ENCODE data around the gene PHGDH. TPM values are rescaled to one million over a fixed set of nuclear protein-coding genes. Genes with fewer than 3 reads are reported as not detected.
A peak's percentile ranks its signal among the peaks of the same experiment; 100 is the strongest.

The PHGDH gene
- total and polyA plus RNA-seq, 9 of the 15 experiments (the other 6 are each of a cell fraction or from before 2014, with no cell fraction given): 6.7 to 84.2 (median 36.2) TPM

DNA sequence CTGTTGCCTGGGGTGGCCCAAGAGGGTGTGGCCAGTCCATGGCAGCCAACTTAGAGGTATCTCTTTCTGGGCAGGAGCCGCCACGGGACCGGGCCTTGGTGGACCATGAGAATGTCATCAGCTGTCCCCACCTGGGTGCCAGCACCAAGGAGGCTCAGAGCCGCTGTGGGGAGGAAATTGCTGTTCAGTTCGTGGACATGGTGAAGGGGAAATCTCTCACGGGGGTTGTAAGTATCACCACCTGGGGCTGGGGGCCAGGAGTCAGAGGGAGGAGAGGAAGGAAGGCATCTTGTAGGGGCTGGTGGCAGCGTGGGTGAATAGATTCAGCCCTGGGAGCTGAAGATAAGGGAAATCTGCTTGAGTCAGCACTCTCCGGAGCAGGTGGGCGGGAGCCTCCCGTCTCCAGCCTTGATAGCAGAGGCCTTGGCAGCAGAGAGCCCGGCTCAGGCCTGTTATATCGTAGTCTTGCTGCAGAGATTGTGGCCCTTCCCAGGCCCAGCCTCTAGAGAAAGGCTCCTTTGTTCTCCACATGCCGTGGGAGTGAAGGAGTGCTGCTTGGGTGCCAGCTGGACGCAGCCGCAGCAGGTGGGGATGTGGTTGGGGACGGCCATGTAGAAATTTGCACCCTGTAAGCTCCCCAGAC, 25.4 kb downstream of the PHGDH start (continued):
- TF ChIP-seq ZNF175 (CRISPR knock-in tag; IDR thresholded peaks at IDR 0.05; ENCODE audit: low read depth) (peak; percentile 49; the same call in 1 of the 2 replicates), MAZ (CRISPR knock-in tag; conservative IDR thresholded peaks at IDR 0.05 in 1 of 2, IDR thresholded peaks at IDR 0.05 in 1 of 2) (peak; percentile 81 to 85), CXXC5 (CRISPR knock-in tag; IDR thresholded peaks at IDR 0.05) (peak; percentile 86), HNRNPL (IDR thresholded peaks at IDR 0.05; ENCODE audit: low read depth, low read length) (0 out of 2 replicates have a peak, but pooled peaks have one; percentile 7), ZNF589 (CRISPR knock-in tag; IDR thresholded peaks at IDR 0.05; ENCODE audit: low read depth) (peak; percentile 75; the same call in 1 of the 2 replicates), KDM2B (CRISPR knock-in tag; IDR thresholded peaks at IDR 0.05) (no peak), ZNF507 (tag; conservative IDR thresholded peaks at IDR 0.05) (no peak), SOX6 (IDR thresholded peaks at IDR 0.05) (peak; percentile 94), SMARCA5 (IDR thresholded peaks at IDR 0.05) (0 out of 2 replicates have a peak, but pooled peaks have one; percentile 11), NCOA1 (IDR thresholded peaks at IDR 0.05; ENCODE audit: low read depth) (peak; percentile 78; the same call in 1 of the 2 replicates), MEF2A (IDR thresholded peaks at IDR 0.05; ENCODE audit: control insufficient read depth, low read depth, low read length) (peak; percentile 47; the same call in 1 of the 2 replicates)
- TF ChIP-seq, protein P1, sequence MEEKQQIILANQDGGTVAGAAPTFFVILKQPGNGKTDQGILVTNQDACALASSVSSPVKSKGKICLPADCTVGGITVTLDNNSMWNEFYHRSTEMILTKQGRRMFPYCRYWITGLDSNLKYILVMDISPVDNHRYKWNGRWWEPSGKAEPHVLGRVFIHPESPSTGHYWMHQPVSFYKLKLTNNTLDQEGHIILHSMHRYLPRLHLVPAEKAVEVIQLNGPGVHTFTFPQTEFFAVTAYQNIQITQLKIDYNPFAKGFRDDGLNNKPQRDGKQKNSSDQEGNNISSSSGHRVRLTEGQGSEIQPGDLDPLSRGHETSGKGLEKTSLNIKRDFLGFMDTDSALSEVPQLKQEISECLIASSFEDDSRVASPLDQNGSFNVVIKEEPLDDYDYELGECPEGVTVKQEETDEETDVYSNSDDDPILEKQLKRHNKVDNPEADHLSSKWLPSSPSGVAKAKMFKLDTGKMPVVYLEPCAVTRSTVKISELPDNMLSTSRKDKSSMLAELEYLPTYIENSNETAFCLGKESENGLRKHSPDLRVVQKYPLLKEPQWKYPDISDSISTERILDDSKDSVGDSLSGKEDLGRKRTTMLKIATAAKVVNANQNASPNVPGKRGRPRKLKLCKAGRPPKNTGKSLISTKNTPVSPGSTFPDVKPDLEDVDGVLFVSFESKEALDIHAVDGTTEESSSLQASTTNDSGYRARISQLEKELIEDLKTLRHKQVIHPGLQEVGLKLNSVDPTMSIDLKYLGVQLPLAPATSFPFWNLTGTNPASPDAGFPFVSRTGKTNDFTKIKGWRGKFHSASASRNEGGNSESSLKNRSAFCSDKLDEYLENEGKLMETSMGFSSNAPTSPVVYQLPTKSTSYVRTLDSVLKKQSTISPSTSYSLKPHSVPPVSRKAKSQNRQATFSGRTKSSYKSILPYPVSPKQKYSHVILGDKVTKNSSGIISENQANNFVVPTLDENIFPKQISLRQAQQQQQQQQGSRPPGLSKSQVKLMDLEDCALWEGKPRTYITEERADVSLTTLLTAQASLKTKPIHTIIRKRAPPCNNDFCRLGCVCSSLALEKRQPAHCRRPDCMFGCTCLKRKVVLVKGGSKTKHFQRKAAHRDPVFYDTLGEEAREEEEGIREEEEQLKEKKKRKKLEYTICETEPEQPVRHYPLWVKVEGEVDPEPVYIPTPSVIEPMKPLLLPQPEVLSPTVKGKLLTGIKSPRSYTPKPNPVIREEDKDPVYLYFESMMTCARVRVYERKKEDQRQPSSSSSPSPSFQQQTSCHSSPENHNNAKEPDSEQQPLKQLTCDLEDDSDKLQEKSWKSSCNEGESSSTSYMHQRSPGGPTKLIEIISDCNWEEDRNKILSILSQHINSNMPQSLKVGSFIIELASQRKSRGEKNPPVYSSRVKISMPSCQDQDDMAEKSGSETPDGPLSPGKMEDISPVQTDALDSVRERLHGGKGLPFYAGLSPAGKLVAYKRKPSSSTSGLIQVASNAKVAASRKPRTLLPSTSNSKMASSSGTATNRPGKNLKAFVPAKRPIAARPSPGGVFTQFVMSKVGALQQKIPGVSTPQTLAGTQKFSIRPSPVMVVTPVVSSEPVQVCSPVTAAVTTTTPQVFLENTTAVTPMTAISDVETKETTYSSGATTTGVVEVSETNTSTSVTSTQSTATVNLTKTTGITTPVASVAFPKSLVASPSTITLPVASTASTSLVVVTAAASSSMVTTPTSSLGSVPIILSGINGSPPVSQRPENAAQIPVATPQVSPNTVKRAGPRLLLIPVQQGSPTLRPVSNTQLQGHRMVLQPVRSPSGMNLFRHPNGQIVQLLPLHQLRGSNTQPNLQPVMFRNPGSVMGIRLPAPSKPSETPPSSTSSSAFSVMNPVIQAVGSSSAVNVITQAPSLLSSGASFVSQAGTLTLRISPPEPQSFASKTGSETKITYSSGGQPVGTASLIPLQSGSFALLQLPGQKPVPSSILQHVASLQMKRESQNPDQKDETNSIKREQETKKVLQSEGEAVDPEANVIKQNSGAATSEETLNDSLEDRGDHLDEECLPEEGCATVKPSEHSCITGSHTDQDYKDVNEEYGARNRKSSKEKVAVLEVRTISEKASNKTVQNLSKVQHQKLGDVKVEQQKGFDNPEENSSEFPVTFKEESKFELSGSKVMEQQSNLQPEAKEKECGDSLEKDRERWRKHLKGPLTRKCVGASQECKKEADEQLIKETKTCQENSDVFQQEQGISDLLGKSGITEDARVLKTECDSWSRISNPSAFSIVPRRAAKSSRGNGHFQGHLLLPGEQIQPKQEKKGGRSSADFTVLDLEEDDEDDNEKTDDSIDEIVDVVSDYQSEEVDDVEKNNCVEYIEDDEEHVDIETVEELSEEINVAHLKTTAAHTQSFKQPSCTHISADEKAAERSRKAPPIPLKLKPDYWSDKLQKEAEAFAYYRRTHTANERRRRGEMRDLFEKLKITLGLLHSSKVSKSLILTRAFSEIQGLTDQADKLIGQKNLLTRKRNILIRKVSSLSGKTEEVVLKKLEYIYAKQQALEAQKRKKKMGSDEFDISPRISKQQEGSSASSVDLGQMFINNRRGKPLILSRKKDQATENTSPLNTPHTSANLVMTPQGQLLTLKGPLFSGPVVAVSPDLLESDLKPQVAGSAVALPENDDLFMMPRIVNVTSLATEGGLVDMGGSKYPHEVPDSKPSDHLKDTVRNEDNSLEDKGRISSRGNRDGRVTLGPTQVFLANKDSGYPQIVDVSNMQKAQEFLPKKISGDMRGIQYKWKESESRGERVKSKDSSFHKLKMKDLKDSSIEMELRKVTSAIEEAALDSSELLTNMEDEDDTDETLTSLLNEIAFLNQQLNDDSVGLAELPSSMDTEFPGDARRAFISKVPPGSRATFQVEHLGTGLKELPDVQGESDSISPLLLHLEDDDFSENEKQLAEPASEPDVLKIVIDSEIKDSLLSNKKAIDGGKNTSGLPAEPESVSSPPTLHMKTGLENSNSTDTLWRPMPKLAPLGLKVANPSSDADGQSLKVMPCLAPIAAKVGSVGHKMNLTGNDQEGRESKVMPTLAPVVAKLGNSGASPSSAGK (IDR thresholded peaks at IDR 0.05): no peak
- TF ChIP-seq, protein P2, sequence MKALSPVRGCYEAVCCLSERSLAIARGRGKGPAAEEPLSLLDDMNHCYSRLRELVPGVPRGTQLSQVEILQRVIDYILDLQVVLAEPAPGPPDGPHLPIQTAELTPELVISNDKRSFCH (CRISPR knock-in tag; IDR thresholded peaks at IDR 0.05): no peak
- TF ChIP-seq, protein P2 (tag; IDR thresholded peaks at IDR 0.05): 0 out of 2 replicates have a peak, but pooled peaks have one; percentile 29
- TF ChIP-seq, protein P3, sequence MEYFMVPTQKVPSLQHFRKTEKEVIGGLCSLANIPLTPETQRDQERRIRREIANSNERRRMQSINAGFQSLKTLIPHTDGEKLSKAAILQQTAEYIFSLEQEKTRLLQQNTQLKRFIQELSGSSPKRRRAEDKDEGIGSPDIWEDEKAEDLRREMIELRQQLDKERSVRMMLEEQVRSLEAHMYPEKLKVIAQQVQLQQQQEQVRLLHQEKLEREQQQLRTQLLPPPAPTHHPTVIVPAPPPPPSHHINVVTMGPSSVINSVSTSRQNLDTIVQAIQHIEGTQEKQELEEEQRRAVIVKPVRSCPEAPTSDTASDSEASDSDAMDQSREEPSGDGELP (CRISPR knock-in tag; IDR thresholded peaks at IDR 0.05; ENCODE audit: borderline replicate concordance): peak; percentile 86

Data from K562 (cell line).